ENCODE data around the gene PPFIBP1.

Gene PPFIBP1

DNA sequence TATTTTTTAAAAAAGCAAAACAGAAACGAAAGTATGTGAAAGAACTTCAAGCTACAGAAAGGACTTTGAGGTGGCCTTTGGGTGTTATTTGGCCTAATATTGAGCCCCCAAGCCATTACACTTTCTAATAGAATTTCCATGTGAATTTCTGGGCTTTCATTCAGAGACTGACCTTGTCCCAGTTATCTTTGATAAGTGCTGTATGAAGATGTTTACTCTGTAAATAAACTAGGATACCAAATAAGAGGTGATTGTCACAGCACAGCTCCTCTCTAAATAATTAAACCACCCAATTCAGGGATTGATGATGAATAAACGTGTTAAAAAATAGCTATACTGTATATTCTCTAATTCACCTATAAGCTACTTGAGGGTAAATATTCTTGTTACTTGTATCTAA lies 32.8 kb upstream of the PPFIBP1 start:
- Histone ChIP-seq H3K27ac (ENCODE audit: insufficient read depth in 1 of 2, low read depth in 1 of 2, low read length in 2 of 2, poor library complexity in 1 of 2, severe bottlenecking in 2 of 2) (no peak overlapping the region), H3K27me3 (replicated peaks in 2 of 5; ENCODE audit: control insufficient read depth in 4 of 5, insufficient read depth in 5 of 5, low read length in 4 of 5) (no peaks in the 10 kb centered on the region), H3K36me3 (ENCODE audit: control insufficient read depth in 4 of 4, insufficient read depth in 4 of 4, low read length in 3 of 4) (no peaks in the 10 kb centered on the region), H3K4me1 (ENCODE audit: control extremely low read depth in 1 of 4, control insufficient read depth in 4 of 4, insufficient read depth in 4 of 4, low read length in 3 of 4) (peaks cover 0 to 4% (median 0%) of the 10 kb centered on the region in 4 experiments), H3K4me3 (ENCODE audit: control insufficient read depth in 1 of 7, extremely low read depth in 1 of 7, insufficient read depth in 4 of 7, low read depth in 2 of 7, low read length in 6 of 7) (no peak overlapping the region), H3K9me3 (ENCODE audit: control extremely low read depth in 1 of 5, control insufficient read depth in 4 of 5, insufficient read depth in 2 of 5, low read depth in 1 of 5, low read length in 4 of 5) (peaks cover 0 to 3% (median 0%) of the 10 kb centered on the region in 5 experiments)
- DNase-seq, result no peak
- ChIA-PET POLR2A (no interaction called here), CTCF (no interaction called here)
- WGBS (ENCODE audit: insufficient coverage), result 100% methylated on average over 1 of the region's 2 CpGs

DNA sequence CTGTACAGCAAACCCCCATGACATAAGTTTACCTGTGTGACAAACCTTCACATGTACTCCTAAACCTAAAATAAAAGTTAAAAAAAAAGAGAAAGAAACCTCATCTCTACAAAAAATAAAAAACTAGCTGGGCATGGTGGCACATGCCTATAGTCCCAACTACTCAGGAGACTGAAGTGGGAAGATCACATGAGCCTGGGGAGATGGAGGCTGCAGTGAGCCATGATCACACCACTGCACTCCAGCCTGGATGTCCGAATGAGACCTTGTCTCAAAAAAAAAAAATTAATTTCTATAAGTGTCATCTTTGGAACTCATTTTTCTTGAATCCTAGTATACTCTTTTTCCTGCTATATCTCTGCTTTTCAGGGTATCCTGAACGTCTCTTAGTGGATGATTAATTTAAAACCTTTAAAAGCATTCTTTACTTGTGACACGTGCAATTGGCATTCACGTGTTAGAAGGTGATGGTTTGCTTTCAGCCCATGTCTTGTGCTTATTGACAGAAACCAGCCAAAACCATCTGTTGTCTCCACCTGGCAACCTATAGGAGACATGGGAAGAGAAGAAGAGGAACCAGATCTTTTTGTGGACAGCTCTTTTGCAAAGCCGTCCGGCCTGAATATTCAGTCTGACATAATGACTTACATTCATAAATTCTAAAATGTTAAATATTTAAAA lies 30.6 kb upstream of the PPFIBP1 start:
- Histone ChIP-seq H3K4me3 (ENCODE audit: control insufficient read depth in 1 of 7, extremely low read depth in 1 of 7, insufficient read depth in 4 of 7, low read depth in 2 of 7, low read length in 6 of 7) (no peak overlapping the region), H3K27ac (ENCODE audit: insufficient read depth in 1 of 2, low read depth in 1 of 2, low read length in 2 of 2, poor library complexity in 1 of 2, severe bottlenecking in 2 of 2) (no peak overlapping the region), H3K27me3 (replicated peaks in 2 of 5; ENCODE audit: control insufficient read depth in 4 of 5, insufficient read depth in 5 of 5, low read length in 4 of 5) (no peaks in the 10 kb centered on the region), H3K36me3 (ENCODE audit: control insufficient read depth in 4 of 4, insufficient read depth in 4 of 4, low read length in 3 of 4) (no peaks in the 10 kb centered on the region), H3K9me3 (ENCODE audit: control extremely low read depth in 1 of 5, control insufficient read depth in 4 of 5, insufficient read depth in 2 of 5, low read depth in 1 of 5, low read length in 4 of 5) (no peaks in the 10 kb centered on the region), H3K4me1 (ENCODE audit: control extremely low read depth in 1 of 4, control insufficient read depth in 4 of 4, insufficient read depth in 4 of 4, low read length in 3 of 4) (peaks cover 0 to 1% (median 0%) of the 10 kb centered on the region in 4 experiments)
- peak in 1 of 3 donors; percentile 14 for DNase-seq
- 83% methylated on average over 2 of the region's 6 CpGs for WGBS (ENCODE audit: insufficient coverage)
- ChIA-PET POLR2A (no interaction called here), CTCF (no interaction called here)

DNA sequence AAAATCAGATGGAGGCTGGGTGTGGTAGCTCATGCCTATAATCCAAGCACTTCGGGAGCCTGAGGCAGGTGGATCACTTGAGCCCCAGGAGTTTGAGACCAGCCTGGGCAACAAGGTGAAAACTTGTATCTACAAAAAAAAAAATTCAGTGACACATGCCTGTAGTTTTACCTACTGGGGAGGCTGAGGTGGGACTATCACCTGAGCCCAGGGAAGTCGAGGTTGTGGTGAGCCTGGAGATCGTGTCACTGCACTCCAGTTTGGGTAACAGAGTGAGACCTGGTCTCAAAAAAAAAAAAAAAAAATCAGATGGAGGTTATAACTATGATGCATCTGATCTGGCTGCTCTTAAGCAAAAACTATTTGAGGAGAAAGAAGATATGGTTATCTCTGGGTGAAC lies 26.6 kb upstream of the PPFIBP1 start:
- Histone ChIP-seq H3K36me3 (ENCODE audit: control insufficient read depth in 4 of 4, insufficient read depth in 4 of 4, low read length in 3 of 4) (no peaks in the 10 kb centered on the region), H3K9me3 (ENCODE audit: control extremely low read depth in 1 of 5, control insufficient read depth in 4 of 5, insufficient read depth in 2 of 5, low read depth in 1 of 5, low read length in 4 of 5) (peaks cover 0 to 2% (median 0%) of the 10 kb centered on the region in 5 experiments), H3K27ac (ENCODE audit: insufficient read depth in 1 of 2, low read depth in 1 of 2, low read length in 2 of 2, poor library complexity in 1 of 2, severe bottlenecking in 2 of 2) (no peak overlapping the region), H3K4me1 (ENCODE audit: control extremely low read depth in 1 of 4, control insufficient read depth in 4 of 4, insufficient read depth in 4 of 4, low read length in 3 of 4) (no peaks in the 10 kb centered on the region), H3K27me3 (replicated peaks in 2 of 5; ENCODE audit: control insufficient read depth in 4 of 5, insufficient read depth in 5 of 5, low read length in 4 of 5) (no peaks in the 10 kb centered on the region), H3K4me3 (ENCODE audit: control insufficient read depth in 1 of 7, extremely low read depth in 1 of 7, insufficient read depth in 4 of 7, low read depth in 2 of 7, low read length in 6 of 7) (no peak overlapping the region)
- WGBS (ENCODE audit: insufficient coverage), result 84% methylated on average over 3 of the region's 3 CpGs
- ChIA-PET POLR2A (no interaction called here), CTCF (interaction anchor here (1.0 kb wide), 1 partner anchor 26 kb away, joined by 3 read pairs; the partner anchor contains the start of gene PPFIBP1)
- no peak for DNase-seq

DNA sequence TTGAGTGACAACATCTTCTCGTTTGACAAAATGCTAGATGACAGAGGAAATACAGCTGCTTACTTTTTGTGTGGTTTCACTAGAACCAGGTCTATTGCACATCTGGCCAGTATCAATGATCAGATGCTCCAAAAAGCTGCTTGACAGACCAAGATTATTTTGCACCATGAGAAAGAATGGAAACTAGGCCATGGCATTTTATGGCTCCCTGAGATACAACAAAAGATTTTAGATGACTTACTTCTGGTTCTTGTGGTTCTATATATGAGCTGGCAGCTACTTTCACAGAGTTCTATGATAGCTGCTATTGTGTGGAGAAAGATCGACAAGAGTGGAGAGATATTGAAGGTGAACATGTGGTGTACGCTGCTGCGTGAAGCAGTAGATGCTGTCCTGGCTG lies 25.9 kb upstream of the PPFIBP1 start:
- CTCF ChIA-PET, result interaction anchor here (1.0 kb wide), 1 partner anchor 25 kb away, joined by 3 read pairs; the partner anchor contains the start of gene PPFIBP1
- POLR2A ChIA-PET, result no interaction called here
- no peak overlapping the region for H3K4me3 ChIP-seq (ENCODE audit: control insufficient read depth in 1 of 7, extremely low read depth in 1 of 7, insufficient read depth in 4 of 7, low read depth in 2 of 7, low read length in 6 of 7)
- no peak for DNase-seq
- no peaks in the 10 kb centered on the region for H3K4me1 ChIP-seq (ENCODE audit: control extremely low read depth in 1 of 4, control insufficient read depth in 4 of 4, insufficient read depth in 4 of 4, low read length in 3 of 4)
- WGBS (ENCODE audit: insufficient coverage), result 100% methylated on average over 4 of the region's 4 CpGs
- H3K27me3 ChIP-seq (replicated peaks in 2 of 5; ENCODE audit: control insufficient read depth in 4 of 5, insufficient read depth in 5 of 5, low read length in 4 of 5), result no peaks in the 10 kb centered on the region
- peaks cover 0 to 2% (median 0%) of the 10 kb centered on the region in 5 experiments for H3K9me3 ChIP-seq (ENCODE audit: control extremely low read depth in 1 of 5, control insufficient read depth in 4 of 5, insufficient read depth in 2 of 5, low read depth in 1 of 5, low read length in 4 of 5)
- no peaks in the 10 kb centered on the region for H3K36me3 ChIP-seq (ENCODE audit: control insufficient read depth in 4 of 4, insufficient read depth in 4 of 4, low read length in 3 of 4)
- H3K27ac ChIP-seq (ENCODE audit: insufficient read depth in 1 of 2, low read depth in 1 of 2, low read length in 2 of 2, poor library complexity in 1 of 2, severe bottlenecking in 2 of 2), result no peak overlapping the region

DNA sequence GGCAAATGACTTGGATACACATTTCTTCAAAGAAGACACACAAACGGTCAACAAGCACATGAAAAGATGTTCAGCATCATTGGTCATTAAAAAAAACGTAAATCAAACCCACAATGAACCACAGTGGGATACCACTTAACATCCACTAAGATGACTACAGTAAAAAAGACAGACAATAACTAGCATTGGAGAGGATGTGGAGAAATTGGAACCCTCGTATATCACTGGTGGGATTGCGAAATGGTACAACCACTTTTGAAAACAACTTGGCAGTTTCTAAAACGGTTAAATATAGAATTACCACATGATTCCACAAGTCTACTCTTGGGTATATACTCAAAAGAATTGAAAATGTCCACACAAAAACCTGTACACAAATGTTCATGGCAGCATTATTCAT lies 25.2 kb upstream of the PPFIBP1 start:
- whole genome bisulfite sequencing (ENCODE audit: insufficient coverage), result 96% methylated on average over 4 of the region's 5 CpGs
- no peak overlapping the region for H3K4me3 ChIP-seq (ENCODE audit: control insufficient read depth in 1 of 7, extremely low read depth in 1 of 7, insufficient read depth in 4 of 7, low read depth in 2 of 7, low read length in 6 of 7)
- POLR2A ChIA-PET, result no interaction called here
- no peaks in the 10 kb centered on the region for H3K36me3 ChIP-seq (ENCODE audit: control insufficient read depth in 4 of 4, insufficient read depth in 4 of 4, low read length in 3 of 4)
- DNase-seq, result no peak
- H3K27me3 ChIP-seq (replicated peaks in 2 of 5; ENCODE audit: control insufficient read depth in 4 of 5, insufficient read depth in 5 of 5, low read length in 4 of 5), result no peaks in the 10 kb centered on the region
- H3K9me3 ChIP-seq (ENCODE audit: control extremely low read depth in 1 of 5, control insufficient read depth in 4 of 5, insufficient read depth in 2 of 5, low read depth in 1 of 5, low read length in 4 of 5), result peaks cover 0 to 2% (median 0%) of the 10 kb centered on the region in 5 experiments
- no peak overlapping the region for H3K27ac ChIP-seq (ENCODE audit: insufficient read depth in 1 of 2, low read depth in 1 of 2, low read length in 2 of 2, poor library complexity in 1 of 2, severe bottlenecking in 2 of 2)
- CTCF ChIA-PET, result no interaction called here
- H3K4me1 ChIP-seq (ENCODE audit: control extremely low read depth in 1 of 4, control insufficient read depth in 4 of 4, insufficient read depth in 4 of 4, low read length in 3 of 4), result no peaks in the 10 kb centered on the region

DNA sequence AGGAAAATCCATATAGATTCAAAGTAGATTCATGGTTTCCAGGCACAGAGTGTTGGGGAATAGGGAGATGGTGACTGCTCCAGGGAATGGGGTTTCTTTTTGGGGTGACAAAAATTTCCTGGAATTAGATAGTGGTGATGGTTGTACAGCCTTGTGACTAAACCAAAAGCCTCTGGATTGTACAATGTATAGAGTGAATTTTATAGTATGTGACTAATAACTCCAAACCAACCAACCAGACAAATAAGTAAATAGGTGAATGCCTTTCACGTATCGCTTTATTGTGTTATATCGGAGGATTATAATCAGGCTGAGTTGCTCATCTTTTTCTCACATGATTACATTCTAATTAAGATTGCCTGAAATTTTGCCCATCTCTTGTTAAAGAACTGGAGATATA lies 24.6 kb upstream of the PPFIBP1 start:
- DNase-seq, result no peak

DNA sequence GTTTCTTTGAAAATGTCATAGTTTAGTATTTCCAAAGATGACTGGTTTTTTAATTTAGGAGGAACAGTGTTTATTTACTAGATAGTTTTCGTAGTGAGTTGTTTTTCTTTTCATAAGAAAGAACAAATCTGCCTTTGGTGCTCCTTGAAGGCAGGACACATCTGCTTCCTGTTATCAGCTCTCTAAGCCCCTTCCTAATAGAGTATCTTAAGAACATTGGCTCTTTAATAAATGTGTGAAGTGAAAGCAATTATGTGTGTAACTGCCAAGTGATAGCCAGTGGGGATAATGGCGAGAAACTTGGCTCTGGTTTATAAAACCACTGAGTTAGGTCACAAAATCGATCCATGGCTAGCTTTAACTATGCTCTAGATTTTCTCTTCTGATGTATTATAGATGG lies 23.5 kb upstream of the PPFIBP1 start:
- peak in 1 of 3 donors; percentile 29 for DNase-seq

More for the DNA sequence above, 24.6 kb upstream of the PPFIBP1 start:
- ChIA-PET POLR2A (no interaction called here), CTCF (no interaction called here)
- Histone ChIP-seq H3K27me3 (replicated peaks in 2 of 5; ENCODE audit: control insufficient read depth in 4 of 5, insufficient read depth in 5 of 5, low read length in 4 of 5) (no peaks in the 10 kb centered on the region), H3K4me1 (ENCODE audit: control extremely low read depth in 1 of 4, control insufficient read depth in 4 of 4, insufficient read depth in 4 of 4, low read length in 3 of 4) (no peaks in the 10 kb centered on the region), H3K36me3 (ENCODE audit: control insufficient read depth in 4 of 4, insufficient read depth in 4 of 4, low read length in 3 of 4) (no peaks in the 10 kb centered on the region), H3K27ac (ENCODE audit: insufficient read depth in 1 of 2, low read depth in 1 of 2, low read length in 2 of 2, poor library complexity in 1 of 2, severe bottlenecking in 2 of 2) (no peak overlapping the region), H3K4me3 (ENCODE audit: control insufficient read depth in 1 of 7, extremely low read depth in 1 of 7, insufficient read depth in 4 of 7, low read depth in 2 of 7, low read length in 6 of 7) (no peak overlapping the region), H3K9me3 (ENCODE audit: control extremely low read depth in 1 of 5, control insufficient read depth in 4 of 5, insufficient read depth in 2 of 5, low read depth in 1 of 5, low read length in 4 of 5) (peaks cover 0 to 2% (median 0%) of the 10 kb centered on the region in 5 experiments)
- WGBS (ENCODE audit: insufficient coverage), result no CpG with 5 or more reads among the region's 3 CpGs

More for the DNA sequence above, 23.5 kb upstream of the PPFIBP1 start:
- no peaks in the 10 kb centered on the region for H3K27me3 ChIP-seq (replicated peaks in 2 of 5; ENCODE audit: control insufficient read depth in 4 of 5, insufficient read depth in 5 of 5, low read length in 4 of 5)
- H3K9me3 ChIP-seq (ENCODE audit: control extremely low read depth in 1 of 5, control insufficient read depth in 4 of 5, insufficient read depth in 2 of 5, low read depth in 1 of 5, low read length in 4 of 5), result peaks cover 0 to 2% (median 0%) of the 10 kb centered on the region in 5 experiments
- no peak overlapping the region for H3K4me3 ChIP-seq (ENCODE audit: control insufficient read depth in 1 of 7, extremely low read depth in 1 of 7, insufficient read depth in 4 of 7, low read depth in 2 of 7, low read length in 6 of 7)
- no peaks in the 10 kb centered on the region for H3K36me3 ChIP-seq (ENCODE audit: control insufficient read depth in 4 of 4, insufficient read depth in 4 of 4, low read length in 3 of 4)
- no peaks in the 10 kb centered on the region for H3K4me1 ChIP-seq (ENCODE audit: control extremely low read depth in 1 of 4, control insufficient read depth in 4 of 4, insufficient read depth in 4 of 4, low read length in 3 of 4)
- 78% methylated on average over 3 of the region's 3 CpGs for WGBS (ENCODE audit: insufficient coverage)
- ChIA-PET POLR2A (no interaction called here), CTCF (no interaction called here)
- no peak overlapping the region for H3K27ac ChIP-seq (ENCODE audit: insufficient read depth in 1 of 2, low read depth in 1 of 2, low read length in 2 of 2, poor library complexity in 1 of 2, severe bottlenecking in 2 of 2)

Measured in common myeloid progenitor, CD34-positive (primary cell).